K562 (cell line): Measurements from ENCODE around the gene SPECC1L. TPM values are rescaled to one million over a fixed set of nuclear protein-coding genes. Genes with fewer than 3 reads are reported as not detected.

ENCODE experiments used
- ATAC-seq: fragments of 200-7000 bp; cut with Tn5 transposase; 3 replicates; pipeline ENCODE4 v1.9.1; 2020; ENCODE audit warnings: moderate library complexity
- BruUV-seq: library from RNA; stranded (reverse); fragments of 400-500 nt; replicated peaks from 2 replicates; lab custom pipeline; 2021; lab: Mats Ljungman, UMichigan
- CTCF ChIA-PET: fragments of 300-600 bp; formaldehyde crosslinking; extraction: SDS; loops from one replicate; lab custom pipeline; 2021; ENCODE audit warnings: low intra/inter-chr PET ratio; lab: Yijun Ruan, JAX
- POLR2A ChIA-PET: fragments of 300-600, 350-650 bp; sonication (Branson Sonifier 250); formaldehyde crosslinking; extraction: SDS; loops from one replicate; lab custom pipeline; 2021; ENCODE audit warnings: antibody characterized with exemption, inconsistent platforms; lab: Yijun Ruan, JAX
- DNase-seq, 4 experiments: peaks; one replicate each; pipeline versions ENCODE4 v3.0.0 to v3.0.0-alpha.2; 2011 to 2018; ENCODE audit warnings: low spot score in 3 of 4, mixed read lengths in 3 of 4; ENCODE audit errors: extremely low read depth in 1 of 4
- FAIRE-seq: peaks from 2 replicates; lab custom pipeline; 2011; peaks lifted over from hg19 to GRCh38; lab: Jason Lieb, UNC
- H2AFZ ChIP-seq: 2 replicates; pipeline ENCODE4 v1.6.0; 2011; ENCODE audit warnings: low read depth, low read length, control low read depth, inconsistent platforms
- H3K27ac ChIP-seq: fragments of 200-600 bp; 3 replicates; pipeline ENCODE4 v1.8.0; 2011; ENCODE audit warnings: low read depth, mild to moderate bottlenecking, control low read depth, inconsistent platforms, low read length, moderate library complexity, mixed read lengths; ENCODE audit errors: extremely low read depth
- H3K27me3 ChIP-seq, 2 experiments: fragments of 300-600 bp in 1 of 2; 2 replicates in 1 of 2; 3 replicates in 1 of 2; pipeline versions ENCODE4 v1.6.0 to v1.8.0; 2011; ENCODE audit warnings: inconsistent platforms in 2 of 2, low read length in 2 of 2, mild to moderate bottlenecking in 1 of 2, mixed read lengths in 1 of 2, moderate library complexity in 1 of 2; ENCODE audit not compliant: control insufficient read depth in 2 of 2, insufficient read depth in 2 of 2
- H3K36me3 ChIP-seq: fragments of 300-600 bp; 3 replicates; pipeline ENCODE4 v1.8.0; 2011; ENCODE audit warnings: mild to moderate bottlenecking, low read length, inconsistent platforms; ENCODE audit not compliant: control insufficient read depth, insufficient read depth
- H3K4me1 ChIP-seq, 2 experiments: fragments of 200-600 bp in 1 of 2; replicated peaks in 1 of 2; 2 replicates in 1 of 2; 3 replicates in 1 of 2; pipeline versions ENCODE4 v1.5.1 to v1.8.0; 2011; ENCODE audit warnings: inconsistent platforms in 2 of 2, low read length in 2 of 2, mild to moderate bottlenecking in 1 of 2, mixed read lengths in 1 of 2, moderate library complexity in 1 of 2; ENCODE audit not compliant: control insufficient read depth in 2 of 2, insufficient read depth in 2 of 2
- H3K4me2 ChIP-seq: 2 replicates; pipeline ENCODE4 v1.6.1; 2011; ENCODE audit warnings: low read length, control low read depth, inconsistent platforms, mixed read lengths; ENCODE audit not compliant: insufficient read depth
- H3K4me3 ChIP-seq: fragments of 200-600 bp; sonication (generic), shearing (Covaris generic); 2 replicates; pipeline ENCODE4 v1.5.1; 2016; ENCODE audit warnings: control low read depth, inconsistent platforms
- H3K79me2 ChIP-seq: fragments of 200-600 bp; 3 replicates; pipeline ENCODE4 v1.8.0; 2011; ENCODE audit warnings: low read length, inconsistent platforms; ENCODE audit not compliant: control insufficient read depth, insufficient read depth
- H3K9ac ChIP-seq, 2 experiments: 2 replicates each; pipeline versions ENCODE4 v1.6.0 to v1.6.1; 2011; ENCODE audit warnings: low read depth in 2 of 2, low read length in 2 of 2, control low read depth in 1 of 2, inconsistent platforms in 1 of 2, mild to moderate bottlenecking in 1 of 2, mixed read lengths in 1 of 2; ENCODE audit not compliant: insufficient read depth in 1 of 2
- H3K9me1 ChIP-seq: one replicate; pipeline ENCODE4 v1.6.0; 2011; ENCODE audit warnings: inconsistent platforms, mild to moderate bottlenecking, low read length, moderate library complexity; ENCODE audit not compliant: control insufficient read depth, insufficient read depth
- H3K9me3 ChIP-seq: replicated peaks from 2 replicates; pipeline ENCODE4 v1.5.1; 2011; ENCODE audit warnings: low read depth, low read length, inconsistent platforms; ENCODE audit not compliant: control insufficient read depth, insufficient read depth
- H4K20me1 ChIP-seq: replicated peaks from 2 replicates; pipeline ENCODE4 v1.6.1; 2011; ENCODE audit warnings: low read length, inconsistent platforms, mixed read lengths; ENCODE audit not compliant: control insufficient read depth, insufficient read depth
- HIVEP1 ChIP-seq: fragments of 250-450 bp; sonication (Bioruptor Pico); IDR thresholded peaks from 2 replicates; pipeline ENCODE4 v1.4.0; 2020; ENCODE audit warnings: mild to moderate bottlenecking
- ILK ChIP-seq: fragments of 450-650 bp; IDR thresholded peaks from 2 replicates; pipeline ENCODE4 v1.6.1; 2016; ENCODE audit warnings: missing genetic modification characterization, low read depth, mild to moderate bottlenecking, missing compliant biosample characterization, moderate library complexity, borderline replicate concordance
- RBFOX2 ChIP-seq: fragments of 200-400 bp; formaldehyde crosslinking; IDR thresholded peaks from 2 replicates; pipeline ENCODE4 v1.6.1; 2017; ENCODE audit warnings: low read depth, mild to moderate bottlenecking, low read length, moderate library complexity
- RCOR1 ChIP-seq, 2 experiments: IDR thresholded peaks; 2 replicates each; pipeline ENCODE4 v1.6.1; 2012; ENCODE audit warnings: low read depth in 2 of 2, low read length in 2 of 2, borderline replicate concordance in 1 of 2, improper control_type of control experiment in 1 of 2
- STAT5A ChIP-seq: IDR thresholded peaks from 2 replicates; pipeline ENCODE4 v1.6.1; 2012; ENCODE audit warnings: low read length, inconsistent platforms, borderline replicate concordance
- ZNF124 ChIP-seq: sonication (generic); formaldehyde crosslinking; IDR thresholded peaks from 2 replicates; pipeline ENCODE4 v1.8.1; 2022; ENCODE audit warnings: missing genetic modification reagents
- ZNF146 ChIP-seq: IDR thresholded peaks from one replicate; pipeline ENCODE4 v1.6.1; 2018; ENCODE audit warnings: missing compliant biosample characterization; ENCODE audit not compliant: unreplicated experiment
- ZNF311 ChIP-seq: fragments of 250-450 bp; sonication (Bioruptor Pico); IDR thresholded peaks from 2 replicates; pipeline ENCODE4 v1.4.0; 2020; ENCODE audit warnings: mild to moderate bottlenecking, moderate library complexity
- WGBS: fragments of 100-300 bp; shearing (Covaris generic); methylation state at CpG from one replicate; pipeline ENCODE4 v1.1.6; 2016; ENCODE audit warnings: low coverage, mixed read lengths; ENCODE audit not compliant: insufficient coverage; ENCODE audit errors: missing lambda C conversion rate; 5-methylcytosine and 5-hydroxymethylcytosine counted together
- in situ Hi-C: fragments of 300-500 bp; cut with MboI; formaldehyde crosslinking; loops from 4 replicates; pipeline ENCODE4 v1.15.0; 2018; ENCODE audit warnings: inconsistent platforms, mixed read lengths
- intact Hi-C: fragments of 100-400 bp; cut with micrococcal nuclease; formaldehyde crosslinking; loops from 2 replicates; pipeline ENCODE4 v1.14.2; 2022
- polyA plus RNA-seq, 8 experiments: library from polyadenylated mRNA; depleted of rRNA in 4 of 8; stranded (reverse) in 5 of 8; unstranded in 3 of 8; fragments of >200 nt; fragmentation: Nextera tagmentation in 2 of 8; fragmentation: Illumina TruSeq in 1 of 8; extraction: Ambion mirVana in 2 of 8; extraction: Trizol in 1 of 8; gene quantifications; 2 replicates each; pipeline versions ENCODE4 v1.2.1 to v1.2.3, GENCODE V29; 2011 to 2014; ENCODE audit warnings: inconsistent platforms in 1 of 8, missing spikeins in 1 of 8
- total RNA-seq, 7 experiments: library from RNA; depleted of rRNA in 6 of 7; stranded (reverse); fragments of >200 nt in 6 of 7; fragmentation: Illumina TruSeq in 2 of 7; extraction: Trizol in 2 of 7; gene quantifications; 2 replicates each; pipeline versions ENCODE4 v1.2.1 to v1.2.3, GENCODE V29; 2011 to 2021; ENCODE audit warnings: low replicate concordance in 1 of 7
- TF ChIP-seq, protein P1 (sequence below), 2 experiments: IDR thresholded peaks; 2 replicates each; pipeline ENCODE4 v1.6.1; 2012; ENCODE audit warnings: improper control_type of control experiment in 2 of 2, low read depth in 2 of 2, low read length in 2 of 2, borderline replicate concordance in 1 of 2

Gene SPECC1L
- total and polyA plus RNA-seq, 9 of the 15 experiments (the other 6 are each of a cell fraction or from before 2014, with no cell fraction given) = 1.4 to 27.9 (median 14.5) TPM

DNA sequence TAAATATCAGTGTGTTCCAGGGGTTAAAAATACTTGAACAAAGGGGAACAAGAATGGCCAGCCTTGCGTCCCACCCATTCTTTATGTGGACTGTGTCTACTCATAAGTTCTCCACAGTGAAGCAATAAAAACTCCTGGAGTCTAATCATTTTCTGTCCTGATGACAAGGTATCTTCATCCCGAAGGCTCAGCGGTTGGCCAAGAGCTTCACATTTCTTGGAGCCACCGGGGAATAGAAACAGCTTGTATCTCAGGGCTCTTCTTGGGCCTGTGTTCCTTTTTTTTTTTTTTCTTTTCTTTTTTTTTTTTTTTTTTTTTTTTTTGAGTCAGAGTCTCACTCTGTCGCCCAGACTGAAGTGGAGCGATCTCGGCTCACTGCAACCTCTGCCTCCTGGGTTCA, 119.9 kb downstream of the SPECC1L start:
- Histone ChIP-seq H3K27me3 (no peaks in the 10 kb centered on the region), H3K4me3 (no peak overlapping the region), H3K9ac (no peak overlapping the region), H3K79me2 (no peaks in the 10 kb centered on the region), H2AFZ (no peak overlapping the region), H4K20me1 (no peaks in the 10 kb centered on the region), H3K9me3 (no peaks in the 10 kb centered on the region), H3K27ac (no peak overlapping the region), H3K4me1 (peaks cover 0 to 13% of the 10 kb centered on the region in 2 experiments; a peak in 3 of 5 replicates), H3K4me2 (no peak overlapping the region), H3K36me3 (peaks cover 5% of the 10 kb centered on the region; the same call in 2 of the 3 replicates), H3K9me1 (no peaks in the 10 kb centered on the region)
- 94% methylated on average over 4 of the region's 7 CpGs for WGBS
- in situ Hi-C loops = no loop called here
- ATAC-seq (no peak), DNase-seq (no peak), FAIRE-seq (no peak)
- no peak for TF ChIP-seq HIVEP1
- TF ChIP-seq STAT5A = no peak
- TF ChIP-seq, protein P1, sequence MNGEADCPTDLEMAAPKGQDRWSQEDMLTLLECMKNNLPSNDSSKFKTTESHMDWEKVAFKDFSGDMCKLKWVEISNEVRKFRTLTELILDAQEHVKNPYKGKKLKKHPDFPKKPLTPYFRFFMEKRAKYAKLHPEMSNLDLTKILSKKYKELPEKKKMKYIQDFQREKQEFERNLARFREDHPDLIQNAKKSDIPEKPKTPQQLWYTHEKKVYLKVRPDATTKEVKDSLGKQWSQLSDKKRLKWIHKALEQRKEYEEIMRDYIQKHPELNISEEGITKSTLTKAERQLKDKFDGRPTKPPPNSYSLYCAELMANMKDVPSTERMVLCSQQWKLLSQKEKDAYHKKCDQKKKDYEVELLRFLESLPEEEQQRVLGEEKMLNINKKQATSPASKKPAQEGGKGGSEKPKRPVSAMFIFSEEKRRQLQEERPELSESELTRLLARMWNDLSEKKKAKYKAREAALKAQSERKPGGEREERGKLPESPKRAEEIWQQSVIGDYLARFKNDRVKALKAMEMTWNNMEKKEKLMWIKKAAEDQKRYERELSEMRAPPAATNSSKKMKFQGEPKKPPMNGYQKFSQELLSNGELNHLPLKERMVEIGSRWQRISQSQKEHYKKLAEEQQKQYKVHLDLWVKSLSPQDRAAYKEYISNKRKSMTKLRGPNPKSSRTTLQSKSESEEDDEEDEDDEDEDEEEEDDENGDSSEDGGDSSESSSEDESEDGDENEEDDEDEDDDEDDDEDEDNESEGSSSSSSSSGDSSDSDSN (IDR thresholded peaks at IDR 0.05; ENCODE audit: borderline replicate concordance in 1 of 2, low read depth in 2 of 2, low read length in 2 of 2) = no peak
- TF ChIP-seq ILK (tag) = no peak
- no peak for TF ChIP-seq RCOR1 (IDR thresholded peaks at IDR 0.05; ENCODE audit: borderline replicate concordance in 1 of 2, low read depth in 2 of 2, low read length in 2 of 2)
- no peak for TF ChIP-seq ZNF311 (CRISPR knock-in tag)
- no peak for TF ChIP-seq ZNF146 (CRISPR knock-in tag)
- no peak for TF ChIP-seq RBFOX2
- no peak for TF ChIP-seq ZNF124
- intact Hi-C loops = loop anchor here (10.0 kb wide), 1 partner anchor 66 kb away; no protein-coding TSS in a partner anchor
- BruUV-seq = no TSS peak
- POLR2A ChIA-PET = interaction anchor here (0.6 kb wide), 1 partner anchor 13 kb away, joined by 4 read pairs; no protein-coding TSS in a partner anchor
- CTCF ChIA-PET = no interaction called here
